Measurements from ENCODE around the gene KIAA1217. TPM values are rescaled to one million over a fixed set of nuclear protein-coding genes. Genes with fewer than 3 reads are reported as not detected.

The KIAA1217 gene
- total RNA-seq, 6 experiments from 2014 or later = 10.4 to 25.5 (median 14.9) TPM

DNA sequence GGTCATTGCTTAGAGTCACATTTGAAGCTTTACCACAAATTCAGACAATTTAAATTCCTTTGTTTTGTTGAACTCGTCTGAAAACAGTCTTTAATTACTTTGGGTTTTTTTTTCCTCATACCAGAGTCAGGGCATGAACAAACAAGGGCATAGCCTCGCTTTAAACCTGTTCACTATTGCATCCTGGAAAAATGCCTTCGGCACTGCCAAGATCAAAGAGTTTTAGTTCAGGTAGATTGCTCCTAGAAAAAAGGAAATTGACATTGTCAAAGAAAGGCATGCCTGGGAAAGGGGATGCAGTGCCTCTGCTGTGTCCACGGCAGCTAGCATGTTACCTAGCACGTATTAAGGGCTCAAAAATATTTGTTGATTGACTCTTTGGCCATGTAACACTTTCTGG lies 279.7 kb downstream of the KIAA1217 start:
- H3K27ac ChIP-seq = no peak overlapping the region
- H3K36me3 ChIP-seq = peaks cover 0 to 10% (median 3%) of the 10 kb centered on the region in 4 donors
- no peak overlapping the region for H3K4me3 ChIP-seq
- peaks cover 0 to 22% (median 0%) of the 10 kb centered on the region in 4 donors for H3K4me1 ChIP-seq
- 42% methylated on average over 5 of the region's 5 CpGs for WGBS (ENCODE audit: insufficient coverage, low coverage, low lambda C conversion rate, missing lambda C conversion rate)
- DNase-seq (no peak), ATAC-seq (peak; percentile 47 to 70 (median 49))
- TF ChIP-seq POLR2A (IDR thresholded peaks at IDR 0.05) = no peak
- TF ChIP-seq, protein P1, sequence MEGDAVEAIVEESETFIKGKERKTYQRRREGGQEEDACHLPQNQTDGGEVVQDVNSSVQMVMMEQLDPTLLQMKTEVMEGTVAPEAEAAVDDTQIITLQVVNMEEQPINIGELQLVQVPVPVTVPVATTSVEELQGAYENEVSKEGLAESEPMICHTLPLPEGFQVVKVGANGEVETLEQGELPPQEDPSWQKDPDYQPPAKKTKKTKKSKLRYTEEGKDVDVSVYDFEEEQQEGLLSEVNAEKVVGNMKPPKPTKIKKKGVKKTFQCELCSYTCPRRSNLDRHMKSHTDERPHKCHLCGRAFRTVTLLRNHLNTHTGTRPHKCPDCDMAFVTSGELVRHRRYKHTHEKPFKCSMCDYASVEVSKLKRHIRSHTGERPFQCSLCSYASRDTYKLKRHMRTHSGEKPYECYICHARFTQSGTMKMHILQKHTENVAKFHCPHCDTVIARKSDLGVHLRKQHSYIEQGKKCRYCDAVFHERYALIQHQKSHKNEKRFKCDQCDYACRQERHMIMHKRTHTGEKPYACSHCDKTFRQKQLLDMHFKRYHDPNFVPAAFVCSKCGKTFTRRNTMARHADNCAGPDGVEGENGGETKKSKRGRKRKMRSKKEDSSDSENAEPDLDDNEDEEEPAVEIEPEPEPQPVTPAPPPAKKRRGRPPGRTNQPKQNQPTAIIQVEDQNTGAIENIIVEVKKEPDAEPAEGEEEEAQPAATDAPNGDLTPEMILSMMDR (IDR thresholded peaks at IDR 0.05) = no peak
- H3K9me3 ChIP-seq = no peaks in the 10 kb centered on the region
- H3K27me3 ChIP-seq = no peaks in the 10 kb centered on the region
- intact Hi-C loops (cut with DNase I) = no loop called here

DNA sequence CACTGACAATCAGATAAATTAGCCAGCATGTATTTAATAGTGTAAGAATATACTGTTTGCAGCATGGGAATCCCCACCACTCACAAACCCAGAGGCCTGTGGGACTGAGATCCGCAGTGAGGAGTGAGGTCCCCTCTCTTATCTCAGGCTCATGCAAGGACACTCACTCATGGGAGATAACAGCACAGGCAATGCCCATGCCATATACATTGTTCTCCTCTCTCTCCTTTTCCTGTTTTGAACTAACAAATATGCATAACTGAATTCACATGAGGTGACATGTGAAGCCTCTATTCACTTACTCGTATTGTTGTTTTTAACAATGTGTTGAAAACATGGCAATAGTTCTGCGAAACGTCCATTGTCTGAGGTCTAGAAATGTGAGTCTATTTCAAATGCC lies 284.2 kb downstream of the KIAA1217 start:
- Histone ChIP-seq H3K4me3 (no peak overlapping the region), H3K4me1 (peaks cover 0 to 18% (median 6%) of the 10 kb centered on the region in 4 donors), H3K27ac (no peak overlapping the region), H3K36me3 (peaks cover 0 to 29% (median 3%) of the 10 kb centered on the region in 4 donors), H3K27me3 (no peaks in the 10 kb centered on the region), H3K9me3 (no peaks in the 10 kb centered on the region)
- TF ChIP-seq, protein P1 (IDR thresholded peaks at IDR 0.05) = no peak
- no peak for TF ChIP-seq POLR2A (IDR thresholded peaks at IDR 0.05)
- ATAC-seq = no peak
- intact Hi-C loops (cut with DNase I) = no loop called here
- WGBS (ENCODE audit: insufficient coverage, low coverage, low lambda C conversion rate, missing lambda C conversion rate) = 76% methylated on average over 3 of the region's 4 CpGs
- no peak for DNase-seq

DNA sequence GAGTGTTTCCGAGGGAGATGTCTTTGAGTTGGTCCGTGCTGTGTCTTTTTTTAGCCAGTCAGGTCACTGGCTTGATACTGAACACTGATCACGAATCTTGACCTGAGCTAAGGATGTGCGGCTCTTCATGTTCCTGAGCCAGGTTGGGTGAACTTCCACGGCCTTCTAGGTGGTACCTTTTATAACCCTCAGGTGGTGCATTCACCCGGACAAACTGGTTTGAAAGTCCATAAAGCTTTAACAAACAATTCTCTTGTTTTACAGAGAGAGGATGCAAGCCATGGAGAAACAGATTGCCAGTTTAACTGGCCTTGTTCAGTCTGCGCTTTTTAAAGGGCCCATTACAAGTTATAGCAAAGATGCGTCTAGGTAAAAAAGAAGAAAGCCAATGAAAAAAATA lies 285.3 kb downstream of the KIAA1217 start:
- TF ChIP-seq, protein P1 (IDR thresholded peaks at IDR 0.05) = no peak
- TF ChIP-seq POLR2A (IDR thresholded peaks at IDR 0.05) = no peak
- peaks cover 0 to 29% (median 3%) of the 10 kb centered on the region in 4 donors for H3K36me3 ChIP-seq
- H3K4me3 ChIP-seq = no peak overlapping the region
- DNase-seq = no peak
- H3K27ac ChIP-seq = no peak overlapping the region
- no peaks in the 10 kb centered on the region for H3K27me3 ChIP-seq
- intact Hi-C loops (cut with DNase I) = no loop called here
- H3K9me3 ChIP-seq = no peaks in the 10 kb centered on the region
- H3K4me1 ChIP-seq = peaks cover 0 to 13% (median 6%) of the 10 kb centered on the region in 4 donors
- WGBS (ENCODE audit: insufficient coverage, low coverage, low lambda C conversion rate, missing lambda C conversion rate) = 93% methylated on average over 4 of the region's 8 CpGs
- no peak for ATAC-seq

DNA sequence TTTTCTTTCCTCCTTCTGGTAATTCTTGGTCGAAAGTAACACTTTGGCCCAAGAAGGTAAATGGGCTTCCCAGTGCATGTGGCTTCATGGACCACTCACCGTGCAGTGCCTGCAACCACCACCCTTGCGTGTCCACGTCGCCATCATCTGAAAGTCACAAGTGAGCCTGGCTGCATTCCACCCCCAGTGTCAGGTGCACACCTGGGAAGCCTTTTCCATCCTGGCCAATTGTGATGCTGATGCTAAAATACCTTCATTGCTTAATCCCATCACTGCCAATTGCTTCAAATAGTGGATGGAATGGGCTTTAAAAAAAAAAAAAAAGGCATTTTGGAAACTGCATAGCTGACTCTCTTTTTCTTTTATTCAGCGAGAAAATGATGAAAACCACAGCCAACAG lies 285.8 kb downstream of the KIAA1217 start:
- 92% methylated on average over 6 of the region's 6 CpGs for WGBS (ENCODE audit: insufficient coverage, low coverage, low lambda C conversion rate, missing lambda C conversion rate)
- H3K27ac ChIP-seq = no peak overlapping the region
- TF ChIP-seq POLR2A (IDR thresholded peaks at IDR 0.05) = no peak
- TF ChIP-seq, protein P1 (IDR thresholded peaks at IDR 0.05) = no peak
- intact Hi-C loops (cut with DNase I) = no loop called here
- H3K9me3 ChIP-seq = no peaks in the 10 kb centered on the region
- peaks cover 0 to 13% (median 6%) of the 10 kb centered on the region in 4 donors for H3K4me1 ChIP-seq
- DNase-seq = no peak
- no peak overlapping the region for H3K4me3 ChIP-seq
- H3K27me3 ChIP-seq = no peaks in the 10 kb centered on the region
- H3K36me3 ChIP-seq = peaks cover 0 to 32% (median 3%) of the 10 kb centered on the region in 4 donors
- ATAC-seq = no peak
